ENCODE measurements around the gene CYP4F2.
"Not testable (repeated sequence)": the region's sequence is repeated elsewhere in the genome, so short reads cannot be mapped to it uniquely, and the experiment has no call there.

The CYP4F2 gene, protein sequence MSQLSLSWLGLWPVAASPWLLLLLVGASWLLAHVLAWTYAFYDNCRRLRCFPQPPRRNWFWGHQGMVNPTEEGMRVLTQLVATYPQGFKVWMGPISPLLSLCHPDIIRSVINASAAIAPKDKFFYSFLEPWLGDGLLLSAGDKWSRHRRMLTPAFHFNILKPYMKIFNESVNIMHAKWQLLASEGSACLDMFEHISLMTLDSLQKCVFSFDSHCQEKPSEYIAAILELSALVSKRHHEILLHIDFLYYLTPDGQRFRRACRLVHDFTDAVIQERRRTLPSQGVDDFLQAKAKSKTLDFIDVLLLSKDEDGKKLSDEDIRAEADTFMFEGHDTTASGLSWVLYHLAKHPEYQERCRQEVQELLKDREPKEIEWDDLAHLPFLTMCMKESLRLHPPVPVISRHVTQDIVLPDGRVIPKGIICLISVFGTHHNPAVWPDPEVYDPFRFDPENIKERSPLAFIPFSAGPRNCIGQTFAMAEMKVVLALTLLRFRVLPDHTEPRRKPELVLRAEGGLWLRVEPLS

GRCh38 chr19:15897738-15898276 is at the start of gene CYP4F2:
CYP4F2 (minus strand) TSS chr19:15898074; CDS start chr19:15897611, 463 bp downstream.
- DNase-seq, result no peak

DNA sequence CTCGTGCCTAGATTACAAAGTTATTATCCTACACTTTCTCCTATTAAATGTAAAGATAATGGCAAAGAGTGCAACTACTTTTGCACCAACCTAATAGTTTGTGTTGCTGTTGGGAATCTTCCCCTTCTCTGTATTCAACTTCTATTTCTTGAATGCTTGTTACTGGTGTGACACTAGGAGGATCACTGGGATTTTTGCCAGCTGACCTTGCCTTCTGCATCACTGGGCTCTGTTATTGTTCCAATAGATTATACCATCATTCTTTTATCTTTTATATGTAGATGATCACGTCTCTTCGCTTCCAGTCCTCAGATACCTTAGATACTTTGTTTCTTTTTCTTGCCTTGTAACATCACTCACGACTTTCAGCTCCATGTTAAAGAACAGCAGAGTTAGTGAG is 47.4 kb upstream of the CYP4F2 start:
- DNase-seq, result no peak

GRCh38 chr19:15944401-15944800 is 46.5 kb upstream of the CYP4F2 start:
- no peak for DNase-seq

DNA sequence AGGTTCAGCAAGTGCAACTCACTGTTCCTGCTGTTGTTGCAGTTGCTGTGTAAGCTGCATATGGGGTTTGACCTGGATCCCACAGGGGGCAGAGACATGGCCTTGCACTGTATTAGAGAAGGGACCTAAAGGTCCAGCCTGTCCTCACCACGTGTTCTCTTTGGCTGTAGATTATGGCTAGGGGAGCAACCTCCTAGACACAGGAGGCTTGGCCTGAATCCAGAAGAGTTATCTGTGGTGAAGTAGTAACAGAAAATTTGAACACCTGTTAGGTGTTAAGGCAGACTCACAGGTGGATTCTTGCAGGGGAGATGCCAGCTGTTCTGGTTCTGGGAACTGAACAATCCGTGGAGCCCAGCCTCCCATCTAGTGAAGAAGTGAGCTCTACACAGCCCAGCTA is 39.9 kb upstream of the CYP4F2 start:
- DNase-seq, result no peak

GRCh38 chr19:15936950-15937349 is 39.1 kb upstream of the CYP4F2 start:
- DNase-seq, result no peak

DNA sequence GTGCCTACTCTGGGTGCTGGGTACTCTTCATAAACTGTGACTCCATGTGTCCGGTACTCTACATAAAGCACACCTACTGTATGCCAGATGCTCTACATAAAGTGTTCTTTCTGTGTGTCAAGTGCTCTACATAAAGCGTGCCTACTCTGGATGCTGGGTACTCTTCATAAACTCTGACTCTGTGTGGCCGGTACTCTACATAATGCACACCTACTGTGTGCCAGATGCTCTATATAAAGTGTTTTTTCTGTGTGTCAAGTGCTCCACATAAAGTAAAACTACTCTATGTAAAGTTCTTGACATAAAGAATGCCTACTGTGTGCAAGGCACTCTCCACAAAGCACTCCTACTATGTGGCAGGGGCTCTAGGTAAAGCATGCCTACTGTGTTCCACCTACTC is 38.3 kb upstream of the CYP4F2 start:
- DNase-seq, result no peak

GRCh38 chr19:15935167-15935702 is 37.4 kb upstream of the CYP4F2 start:
- DNase-seq, result no peak

- DNase-seq, result no peak
These were observed 36.6 kb upstream of the CYP4F2 start, which contains the start of gene CYP4F11 for GRCh38 chr19:15934332-15935078. CYP4F11 (minus strand) TSS chr19:15934529; CDS start chr19:15934408, 121 bp downstream.

DNA sequence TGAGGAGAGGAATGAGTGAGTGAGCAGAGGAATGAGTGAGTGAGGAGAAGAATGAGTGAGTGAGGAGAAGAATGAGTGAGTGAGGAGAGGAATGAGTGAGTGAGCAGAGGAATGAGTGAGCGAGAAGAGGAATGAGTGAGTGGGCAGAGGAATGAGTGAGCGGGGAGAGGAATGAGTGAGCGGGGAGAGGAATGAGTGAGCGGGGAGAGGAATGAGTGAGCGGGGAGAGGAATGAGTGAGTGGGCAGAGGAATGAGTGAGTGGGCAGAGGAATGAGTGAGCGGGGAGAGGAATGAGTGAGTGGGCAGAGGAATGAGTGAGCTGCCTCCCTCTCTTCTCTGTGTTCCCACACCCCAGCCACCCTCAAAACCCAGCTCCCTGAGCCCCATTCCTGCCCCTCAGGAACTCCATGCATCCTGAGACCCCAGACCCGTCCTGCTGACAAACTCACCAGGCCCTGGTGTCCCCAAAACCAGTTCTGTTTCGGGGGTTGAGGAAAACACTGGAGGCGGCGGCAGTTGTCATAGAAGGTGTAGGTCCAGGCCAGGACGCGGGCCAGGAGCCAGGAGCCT is 36.0 kb upstream of the CYP4F2 start:
- DNase-seq, result not testable (repeated sequence)

- no peak for DNase-seq
These were observed 30.4 kb upstream of the CYP4F2 start for GRCh38 chr19:15928321-15928720.

DNA sequence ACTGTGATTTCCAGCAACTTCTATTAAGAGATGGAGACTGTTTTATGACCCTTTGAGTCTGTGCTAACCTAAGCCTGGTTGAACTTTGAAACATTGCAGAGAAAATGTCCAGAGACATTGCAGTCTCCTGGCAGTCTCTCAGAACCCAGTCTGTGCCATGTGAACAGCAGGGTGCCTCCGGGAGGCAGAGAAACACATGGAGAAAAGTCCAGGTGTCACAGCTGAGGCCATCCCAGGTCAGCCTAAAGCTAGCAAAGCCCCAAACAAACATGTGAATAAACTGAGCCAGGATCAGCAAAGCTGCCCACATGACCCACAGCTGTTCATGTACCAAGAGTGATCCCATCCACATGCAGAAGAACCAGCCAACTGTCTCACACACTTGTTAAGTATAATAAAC is 28.6 kb upstream of the CYP4F2 start:
- DNase-seq, result no peak

GRCh38 chr19:15923702-15924101 is 25.8 kb upstream of the CYP4F2 start:
- DNase-seq, result no peak

DNA sequence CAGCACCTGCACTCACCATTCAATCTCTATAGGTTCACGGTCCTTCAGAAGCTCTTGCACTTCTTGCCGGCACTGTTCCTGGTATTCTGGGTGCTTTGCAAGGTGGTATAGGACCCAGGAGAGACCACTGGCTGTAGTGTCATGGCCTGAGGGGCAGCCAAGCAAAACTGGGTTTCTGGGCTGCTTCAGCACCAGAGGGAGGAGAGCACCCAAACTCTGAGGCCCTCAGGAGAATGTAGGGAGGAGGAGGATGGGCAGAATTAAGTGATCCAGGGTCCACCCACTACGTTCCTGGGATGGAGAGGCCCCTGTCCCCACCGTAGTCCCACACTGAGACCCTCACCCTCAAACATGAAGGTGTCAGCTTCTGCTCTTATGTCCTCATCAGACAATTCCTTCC is 24.1 kb upstream of the CYP4F2 start:
- no peak for DNase-seq

DNA sequence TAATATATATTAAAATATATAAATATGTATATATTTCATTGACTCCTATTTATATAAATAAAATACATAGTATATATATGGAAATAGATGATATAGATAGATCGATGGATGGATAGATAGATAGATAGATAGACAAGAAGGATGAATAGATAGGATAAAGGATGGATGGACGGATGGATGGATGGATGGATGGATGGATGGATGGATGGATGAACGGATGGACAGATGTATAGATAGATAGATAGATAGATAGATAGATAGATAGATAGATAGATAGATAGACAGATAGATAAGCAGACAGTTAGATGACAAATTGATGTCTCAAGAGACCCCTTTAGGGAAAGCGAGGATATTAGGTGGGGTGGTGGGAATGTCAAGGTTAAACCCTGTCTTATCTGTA is 21.4 kb upstream of the CYP4F2 start:
- DNase-seq, result no peak

GRCh38 chr19:15915109-15915508 is 17.2 kb upstream of the CYP4F2 start:
- DNase-seq, result no peak

GRCh38 chr19:15913830-15914229 is 16.0 kb upstream of the CYP4F2 start:
- no peak for DNase-seq

GRCh38 chr19:15913384-15913783 is 15.5 kb upstream of the CYP4F2 start:
- no peak for DNase-seq

GRCh38 chr19:15911599-15912235 is 13.8 kb upstream of the CYP4F2 start:
- DNase-seq, result no peak

DNA sequence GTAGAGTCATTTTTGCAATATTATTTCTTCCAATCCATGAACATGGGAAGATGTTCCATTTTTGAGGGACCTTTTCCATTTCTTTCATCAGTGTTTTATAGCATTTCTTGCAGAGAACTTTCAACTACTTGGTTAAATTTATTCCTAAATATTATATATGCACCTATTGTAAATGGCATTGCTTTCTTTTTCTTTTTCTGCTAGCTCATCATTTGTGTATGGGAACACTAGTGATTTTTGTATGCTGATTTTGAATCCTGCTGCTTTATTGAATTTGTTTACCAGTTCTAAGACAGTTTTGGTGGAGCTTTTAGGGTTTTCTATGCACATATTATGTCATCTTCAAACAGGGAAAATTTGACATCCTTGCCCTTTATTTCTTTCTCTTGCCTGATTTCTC is 7.2 kb upstream of the CYP4F2 start:
- no peak for DNase-seq

GRCh38 chr19:15902898-15903297 is 5.0 kb upstream of the CYP4F2 start:
- DNase-seq, result not testable (repeated sequence)

DNA sequence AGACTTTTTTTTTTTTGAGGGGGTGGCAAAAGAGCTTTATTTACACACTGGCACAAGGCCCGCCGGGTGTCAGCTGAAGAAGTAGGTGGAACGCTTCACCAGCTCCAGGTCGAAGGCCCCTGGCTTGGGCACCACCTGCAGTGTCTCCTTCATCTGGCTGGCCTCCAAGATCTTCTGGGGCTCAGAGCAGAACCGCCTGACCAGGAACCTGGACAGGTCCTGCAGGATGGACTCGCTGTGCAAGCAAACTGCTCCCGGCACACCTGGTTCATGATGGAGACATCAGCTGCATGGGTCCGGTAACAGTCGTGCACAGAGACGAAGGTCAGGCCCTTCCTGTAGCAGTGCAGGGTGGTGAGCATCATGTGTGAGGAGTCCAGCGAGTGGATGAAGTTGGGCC is 4.4 kb upstream of the CYP4F2 start:
- no peak for DNase-seq

GRCh38 chr19:15900504-15900903 is 2.6 kb upstream of the CYP4F2 start:
- no peak for DNase-seq

DNA sequence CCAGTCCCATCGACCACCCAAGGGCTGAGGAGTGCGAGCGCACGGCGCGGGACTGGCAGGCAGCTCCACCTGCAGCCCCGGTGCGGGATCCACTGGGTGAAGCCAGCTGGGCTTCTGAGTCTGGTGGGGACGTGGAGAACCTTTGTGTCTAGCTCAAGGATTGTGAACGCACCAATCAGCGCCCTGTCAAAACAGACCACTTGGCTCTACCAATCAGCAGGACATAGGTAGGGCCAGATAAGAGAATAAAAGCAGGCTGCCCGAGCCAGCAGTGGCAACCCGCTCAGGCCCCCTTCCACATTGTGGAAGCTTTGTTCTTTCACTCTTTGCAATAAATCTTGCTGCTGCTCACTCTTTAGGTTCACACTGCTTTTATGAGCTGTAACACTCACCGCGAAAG is 2.2 kb upstream of the CYP4F2 start:
- not testable (repeated sequence) for DNase-seq
